ENCODE data around the gene ACAP2. TPM values are rescaled to one million over a fixed set of nuclear protein-coding genes. Genes with fewer than 3 reads are reported as not detected.

Gene ACAP2
- polyA plus RNA-seq, 3 donors = 41.5 to 96.5 (median 71.6) TPM

DNA sequence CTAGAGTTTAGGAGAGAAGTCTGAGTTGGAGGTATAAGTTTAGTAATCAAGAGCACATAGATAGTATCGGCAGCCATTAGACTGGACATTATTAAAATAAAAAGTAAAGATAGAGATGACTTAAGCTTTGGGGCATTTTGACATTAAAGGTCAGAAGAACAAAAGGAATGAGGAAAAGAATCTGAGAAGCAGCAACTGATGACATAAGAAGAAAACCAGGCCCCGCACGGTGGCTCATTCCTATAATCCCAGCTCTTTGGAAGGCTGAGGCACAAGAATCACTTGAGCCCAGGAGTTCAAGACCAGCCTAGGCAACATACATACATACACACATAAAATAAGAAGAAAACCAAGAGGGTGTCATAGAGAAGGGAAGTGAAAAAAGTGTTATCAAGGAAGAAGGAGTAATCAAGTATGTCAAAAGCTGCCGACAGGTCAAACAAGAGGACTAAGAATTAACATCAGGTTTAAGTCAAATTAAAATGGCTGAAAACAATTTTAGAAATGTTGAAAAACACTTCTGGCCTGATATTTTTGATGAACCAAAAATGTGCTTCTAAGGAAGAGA, 38.9 kb downstream of the ACAP2 start:
- Mint-ChIP-seq H3K4me3 (no peak overlapping the region), H3K4me1 (peaks cover 37% of the 10 kb centered on the region), H3K36me3 (peaks cover 5 to 13% of the 10 kb centered on the region in 2 donors), H3K27me3 (ENCODE audit: low read depth in 3 of 3) (no peaks in the 10 kb centered on the region), H3K27ac (no peak overlapping the region), H3K9me3 (no peaks in the 10 kb centered on the region)
- no peak for DNase-seq
- no peak overlapping the region for H3K9ac ChIP-seq (ENCODE audit: insufficient read depth, low read length, poor library complexity, severe bottlenecking)
- H4K20me1 ChIP-seq (ENCODE audit: insufficient read depth, low read length) = peaks cover 100% of the 10 kb centered on the region
- peaks cover 100% of the 10 kb centered on the region for H3K79me2 ChIP-seq (ENCODE audit: insufficient read depth, low read length)
- no peak overlapping the region for H3K4me3 ChIP-seq (replicated peaks in 1 of 3; ENCODE audit: low read depth in 2 of 3, low read length in 3 of 3)
- H3K4me1 ChIP-seq (ENCODE audit: control insufficient read depth in 1 of 2, insufficient read depth in 2 of 2, low read length in 2 of 2) = peaks cover 13 to 28% of the 10 kb centered on the region in 2 donors
- peak overlapping the region in 1 of 2 donors; percentile 38 for H3K27ac ChIP-seq (ENCODE audit: low read depth in 1 of 2, low read length in 2 of 2)
- no peak overlapping the region for H2AFZ ChIP-seq (ENCODE audit: insufficient read depth, low read depth, low read length, poor library complexity, severe bottlenecking)
- no peak for TF ChIP-seq CTCF (IDR thresholded peaks at IDR 0.05)
- H3K27me3 ChIP-seq (ENCODE audit: control insufficient read depth in 2 of 2, insufficient read depth in 2 of 2, low read length in 2 of 2) = no peaks in the 10 kb centered on the region
- no peaks in the 10 kb centered on the region for H3K36me3 ChIP-seq (replicated peaks in 1 of 2; ENCODE audit: control insufficient read depth in 1 of 2, insufficient read depth in 2 of 2, low read length in 2 of 2)
- WGBS (ENCODE audit: insufficient coverage) = 0% methylated on average over 1 of the region's 4 CpGs
- intact Hi-C loops (cut with micrococcal nuclease) = no loop called here
- no peak overlapping the region for H3K4me2 ChIP-seq (replicated peaks; ENCODE audit: extremely low read depth, low read length, poor library complexity, severe bottlenecking)
- no peaks in the 10 kb centered on the region for H3K9me3 ChIP-seq (replicated peaks in 1 of 2; ENCODE audit: control insufficient read depth in 1 of 2, insufficient read depth in 1 of 2, low read length in 2 of 2)

GRCh38 chr3:195403244-195403643, 39.6 kb downstream of the ACAP2 start:
- Histone ChIP-seq H3K4me3 (replicated peaks in 1 of 3; ENCODE audit: low read depth in 2 of 3, low read length in 3 of 3) (no peak overlapping the region), H4K20me1 (ENCODE audit: insufficient read depth, low read length) (peaks cover 100% of the 10 kb centered on the region), H3K79me2 (ENCODE audit: insufficient read depth, low read length) (peaks cover 100% of the 10 kb centered on the region), H3K4me2 (replicated peaks; ENCODE audit: extremely low read depth, low read length, poor library complexity, severe bottlenecking) (no peak overlapping the region), H3K36me3 (replicated peaks in 1 of 2; ENCODE audit: control insufficient read depth in 1 of 2, insufficient read depth in 2 of 2, low read length in 2 of 2) (no peaks in the 10 kb centered on the region), H2AFZ (ENCODE audit: insufficient read depth, low read depth, low read length, poor library complexity, severe bottlenecking) (no peak overlapping the region), H3K9ac (ENCODE audit: insufficient read depth, low read length, poor library complexity, severe bottlenecking) (no peak overlapping the region), H3K4me1 (ENCODE audit: control insufficient read depth in 1 of 2, insufficient read depth in 2 of 2, low read length in 2 of 2) (peaks cover 9 to 21% of the 10 kb centered on the region in 2 donors), H3K27ac (ENCODE audit: low read depth in 1 of 2, low read length in 2 of 2) (peak overlapping the region in 1 of 2 donors; percentile 0), H3K9me3 (replicated peaks in 1 of 2; ENCODE audit: control insufficient read depth in 1 of 2, insufficient read depth in 1 of 2, low read length in 2 of 2) (no peaks in the 10 kb centered on the region), H3K27me3 (ENCODE audit: control insufficient read depth in 2 of 2, insufficient read depth in 2 of 2, low read length in 2 of 2) (no peaks in the 10 kb centered on the region)
- Mint-ChIP-seq H3K27ac (no peak overlapping the region), H3K4me1 (peaks cover 30% of the 10 kb centered on the region), H3K4me3 (no peak overlapping the region), H3K27me3 (ENCODE audit: low read depth in 3 of 3) (no peaks in the 10 kb centered on the region), H3K9me3 (no peaks in the 10 kb centered on the region), H3K36me3 (peaks cover 5 to 11% of the 10 kb centered on the region in 2 donors)
- intact Hi-C loops (cut with micrococcal nuclease) = no loop called here
- DNase-seq = no peak
- no peak for TF ChIP-seq CTCF (IDR thresholded peaks at IDR 0.05)
- WGBS (ENCODE audit: insufficient coverage) = 72% methylated on average over 3 of the region's 4 CpGs
